MM.1S (cell line): Measurements from ENCODE around the gene TEX264.

Source experiments
- CTCF ChIP-seq: fragments of 300-600 bp; sonication (generic); IDR thresholded peaks from 2 replicates; pipeline ENCODE4 v1.5.1; 2016; ENCODE audit warnings: antibody characterized with exemption, low read length, mixed read lengths
- EZH2 ChIP-seq: fragments of 300-600 bp; sonication (generic); optimal IDR thresholded peaks from 2 replicates; pipeline ENCODE3; 2017; ENCODE audit warnings: low read depth, mild to moderate bottlenecking, antibody characterized with exemption, low read length, mixed read lengths

DNA sequence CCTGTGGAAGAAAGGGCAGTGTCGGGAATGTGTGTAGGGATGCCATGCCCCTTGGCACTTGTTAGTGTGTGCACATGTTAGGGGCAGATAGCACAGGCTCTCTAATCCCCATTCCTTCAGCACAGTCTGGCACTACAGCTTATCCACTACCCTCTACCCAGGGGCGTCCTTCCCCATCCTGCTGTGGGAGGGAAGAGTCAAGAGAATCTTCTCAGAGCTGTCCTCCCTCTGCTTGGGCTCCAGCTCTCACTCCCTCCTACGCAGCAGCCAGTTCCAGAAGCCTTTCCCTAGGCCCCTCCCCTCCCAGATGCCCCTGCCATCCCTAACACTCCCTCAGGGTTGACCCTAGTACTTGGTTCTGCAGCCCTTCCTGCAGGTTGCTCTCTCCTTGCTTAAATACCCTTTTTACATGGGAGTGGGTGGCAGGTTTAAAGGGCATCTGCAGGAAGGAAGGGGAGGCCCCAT lies 35.0 kb downstream of the TEX264 start:
- TF ChIP-seq CTCF, result no peak
- no peak for TF ChIP-seq EZH2
